D721Med (cell line): ENCODE measurements around the gene PRKN.

Source experiments
- DNase-seq: peaks from one replicate; pipeline ENCODE4 v3.0.0; 2011; ENCODE audit warnings: low spot score; ENCODE audit not compliant: insufficient read length
- FAIRE-seq: peaks from 2 replicates; lab custom pipeline; 2011; peaks lifted over from hg19 to GRCh38; lab: Jason Lieb, UNC
- TF ChIP-seq, protein P1 (sequence below): IDR thresholded peaks from 2 replicates; pipeline ENCODE4 v1.5.1; 2012; ENCODE audit warnings: mild to moderate bottlenecking, control low read depth; ENCODE audit not compliant: insufficient read depth; ENCODE audit errors: missing control alignments

PRKN gene

GRCh38 chr6:162371121-162371520 is 356.4 kb downstream of the PRKN start:
- no peak for DNase-seq
- no peak for FAIRE-seq
- TF ChIP-seq, protein P1, sequence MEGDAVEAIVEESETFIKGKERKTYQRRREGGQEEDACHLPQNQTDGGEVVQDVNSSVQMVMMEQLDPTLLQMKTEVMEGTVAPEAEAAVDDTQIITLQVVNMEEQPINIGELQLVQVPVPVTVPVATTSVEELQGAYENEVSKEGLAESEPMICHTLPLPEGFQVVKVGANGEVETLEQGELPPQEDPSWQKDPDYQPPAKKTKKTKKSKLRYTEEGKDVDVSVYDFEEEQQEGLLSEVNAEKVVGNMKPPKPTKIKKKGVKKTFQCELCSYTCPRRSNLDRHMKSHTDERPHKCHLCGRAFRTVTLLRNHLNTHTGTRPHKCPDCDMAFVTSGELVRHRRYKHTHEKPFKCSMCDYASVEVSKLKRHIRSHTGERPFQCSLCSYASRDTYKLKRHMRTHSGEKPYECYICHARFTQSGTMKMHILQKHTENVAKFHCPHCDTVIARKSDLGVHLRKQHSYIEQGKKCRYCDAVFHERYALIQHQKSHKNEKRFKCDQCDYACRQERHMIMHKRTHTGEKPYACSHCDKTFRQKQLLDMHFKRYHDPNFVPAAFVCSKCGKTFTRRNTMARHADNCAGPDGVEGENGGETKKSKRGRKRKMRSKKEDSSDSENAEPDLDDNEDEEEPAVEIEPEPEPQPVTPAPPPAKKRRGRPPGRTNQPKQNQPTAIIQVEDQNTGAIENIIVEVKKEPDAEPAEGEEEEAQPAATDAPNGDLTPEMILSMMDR = no peak

- no peak for DNase-seq
- no peak for FAIRE-seq
- TF ChIP-seq, protein P1 = no peak
Observed at GRCh38 chr6:162369091-162369490, 358.5 kb downstream of the PRKN start.

GRCh38 chr6:162364488-162364887 is 363.1 kb downstream of the PRKN start:
- no peak for DNase-seq
- TF ChIP-seq, protein P1 = no peak
- FAIRE-seq = no peak

DNA sequence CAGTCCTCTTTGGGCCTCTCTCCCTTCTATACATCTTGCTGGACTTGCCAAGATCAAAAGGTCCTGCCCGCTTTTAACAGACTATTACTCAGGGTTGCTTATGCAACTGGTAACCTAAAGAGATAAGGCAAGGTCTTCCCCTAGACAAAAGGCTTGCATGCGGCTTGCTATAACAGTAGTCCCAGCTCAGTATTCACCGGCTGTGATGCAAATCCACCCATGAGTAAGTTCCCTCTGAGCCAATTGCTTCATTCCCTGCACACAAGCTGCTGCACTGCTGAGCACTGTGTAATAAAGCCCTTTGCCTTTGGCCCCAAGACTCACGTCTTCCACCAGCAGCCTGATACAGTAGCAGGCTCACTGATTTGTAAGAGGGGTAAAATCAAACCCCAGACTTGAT is 363.8 kb downstream of the PRKN start:
- TF ChIP-seq, protein P1 = no peak
- DNase-seq (no peak), FAIRE-seq (no peak)

DNA sequence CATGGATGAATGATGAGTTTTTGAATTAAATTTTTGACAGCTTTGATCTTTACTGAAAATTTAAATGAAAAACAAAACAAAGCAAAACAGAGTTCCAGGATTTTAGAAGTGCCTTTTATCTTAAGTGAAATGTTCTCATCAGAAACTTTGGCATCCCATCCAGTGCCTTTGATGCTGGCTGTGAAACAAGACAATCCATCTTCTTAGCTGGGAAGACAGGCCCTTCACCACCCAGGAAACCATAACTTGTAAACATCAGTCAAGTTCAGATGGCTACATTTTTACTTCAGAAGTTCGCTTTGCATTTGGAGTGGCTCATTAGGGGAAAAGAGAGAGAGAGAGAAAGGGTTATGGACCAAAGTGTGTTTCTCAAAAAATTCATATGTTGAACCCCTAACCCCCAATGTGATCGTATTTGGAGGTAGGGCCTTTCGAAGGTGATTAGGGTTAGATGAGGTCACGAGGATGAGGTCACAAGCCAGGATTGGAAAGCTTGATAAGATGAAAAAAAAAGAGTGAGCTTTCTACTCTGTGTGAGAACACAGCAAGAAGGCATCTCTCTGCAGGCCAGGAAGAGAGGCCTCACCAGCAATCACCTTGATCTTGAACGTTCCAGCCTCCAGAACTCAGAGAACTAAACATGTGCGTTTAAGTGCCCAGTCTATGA is 366.5 kb downstream of the PRKN start:
- no peak for FAIRE-seq
- no peak for DNase-seq
- TF ChIP-seq, protein P1 = no peak

- DNase-seq = no peak
- TF ChIP-seq, protein P1 = no peak
- no peak for FAIRE-seq
Observed at GRCh38 chr6:162358625-162359024, 368.9 kb downstream of the PRKN start.

DNA sequence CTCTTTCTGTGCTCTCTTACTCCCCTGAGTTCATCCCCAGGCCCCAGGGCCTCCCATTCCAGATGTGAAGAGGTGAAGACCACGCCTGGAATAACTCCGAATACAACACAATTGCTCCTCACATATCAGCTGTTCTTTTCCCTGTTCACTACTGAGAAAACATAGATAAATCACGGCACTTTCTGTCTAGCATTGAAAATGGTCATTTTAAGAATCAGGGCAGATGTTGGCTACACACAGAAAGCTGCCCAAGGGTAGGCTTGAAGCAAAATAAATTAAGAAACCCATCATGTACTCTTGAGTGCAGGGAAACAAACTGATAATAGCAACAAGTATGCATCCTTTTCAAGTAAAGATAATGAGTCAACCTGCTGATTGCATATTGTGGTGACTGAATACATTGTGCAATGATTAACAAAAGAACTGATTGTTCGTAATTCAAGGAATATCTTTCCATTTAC is 382.5 kb downstream of the PRKN start:
- DNase-seq (no peak), FAIRE-seq (no peak)
- TF ChIP-seq, protein P1 = no peak
